IMR-90 (cell line): ENCODE data around the gene HSBP1L1. TPM values are rescaled to one million over a fixed set of nuclear protein-coding genes. Genes with fewer than 3 reads are reported as not detected.

Experiments
- ATAC-seq: fragments of 200-7000 bp; cut with Tn5 transposase; 2 replicates; pipeline ENCODE4 v1.9.1; 2020; ENCODE audit warnings: low read depth, mild to moderate bottlenecking, moderate library complexity
- BruUV-seq: library from RNA; stranded (reverse); fragments of 400-500 nt; replicated peaks from 2 replicates; lab custom pipeline; 2021; lab: Mats Ljungman, UMichigan
- CTCF ChIA-PET: fragments of 300-600 bp; formaldehyde crosslinking; extraction: SDS; loops from one replicate; lab custom pipeline; 2021; ENCODE audit warnings: antibody characterized with exemption; lab: Yijun Ruan, JAX
- POLR2A ChIA-PET: fragments of 300-600 bp; sonication (Branson Sonifier 250); formaldehyde crosslinking; loops from one replicate; lab custom pipeline; 2022; ENCODE audit warnings: antibody characterized with exemption; ENCODE audit not compliant: unreplicated experiment; lab: Charles Lee
- DNase-seq: peaks from one replicate; pipeline ENCODE4 v3.0.0; 2013
- H2AFZ ChIP-seq: replicated peaks from 2 replicates; pipeline ENCODE3; 2013; ENCODE audit warnings: low read length, mild to moderate bottlenecking; ENCODE audit not compliant: poor library complexity
- H2AK5ac ChIP-seq: 2 replicates; pipeline ENCODE4 v1.6.1; 2013; ENCODE audit warnings: low read depth, low read length, inconsistent platforms
- H2AK9ac ChIP-seq: replicated peaks from 2 replicates; pipeline ENCODE3; 2013; ENCODE audit warnings: mild to moderate bottlenecking, low read depth, low read length, moderate library complexity; ENCODE audit not compliant: poor library complexity
- H2BK120ac ChIP-seq: 2 replicates; pipeline ENCODE4 v1.6.1; 2013; ENCODE audit warnings: low read depth, low read length, inconsistent platforms
- H2BK15ac ChIP-seq: 3 replicates; pipeline ENCODE4 v1.6.1; 2013; ENCODE audit warnings: low read depth, low read length, inconsistent platforms
- H2BK20ac ChIP-seq: 2 replicates; pipeline ENCODE4 v1.6.1; 2013; ENCODE audit warnings: low read depth, mild to moderate bottlenecking, inconsistent platforms, low read length, moderate library complexity
- H2BK5ac ChIP-seq: 2 replicates; pipeline ENCODE4 v1.6.1; 2013; ENCODE audit warnings: mild to moderate bottlenecking, low read depth, low read length, inconsistent platforms; ENCODE audit not compliant: poor library complexity, severe bottlenecking
- H3K14ac ChIP-seq: replicated peaks from 2 replicates; pipeline ENCODE4 v1.6.1; 2013; ENCODE audit warnings: low read depth, low read length, inconsistent platforms
- H3K18ac ChIP-seq: 2 replicates; pipeline ENCODE4 v1.6.1; 2013; ENCODE audit warnings: low read depth, low read length, control low read depth
- H3K23ac ChIP-seq: 2 replicates; pipeline ENCODE4 v1.6.1; 2013; ENCODE audit warnings: low read depth, low read length, inconsistent platforms
- H3K27ac ChIP-seq: 2 replicates; pipeline ENCODE4 v1.5.1; 2013; ENCODE audit warnings: mild to moderate bottlenecking, control low read depth, low read length; ENCODE audit not compliant: insufficient read depth
- H3K27me3 ChIP-seq: 2 replicates; pipeline ENCODE4 v1.6.1; 2013; ENCODE audit warnings: low read length; ENCODE audit not compliant: control insufficient read depth, insufficient read depth
- H3K36me3 ChIP-seq: 2 replicates; pipeline ENCODE4 v1.6.1; 2013; ENCODE audit warnings: low read length, mixed read lengths; ENCODE audit not compliant: control insufficient read depth, insufficient read depth
- H3K4ac ChIP-seq: 2 replicates; pipeline ENCODE4 v1.6.1; 2013; ENCODE audit warnings: low read depth, low read length, inconsistent platforms
- H3K4me1 ChIP-seq: 2 replicates; pipeline ENCODE4 v1.6.1; 2013; ENCODE audit warnings: low read length, mixed read lengths; ENCODE audit not compliant: control insufficient read depth, insufficient read depth
- H3K4me2 ChIP-seq: 2 replicates; pipeline ENCODE4 v1.6.1; 2013; ENCODE audit warnings: low read depth, mild to moderate bottlenecking, control low read depth, low read length, moderate library complexity
- H3K4me3 ChIP-seq: 2 replicates; pipeline ENCODE4 v1.5.1; 2013; ENCODE audit warnings: low read depth, mild to moderate bottlenecking, control low read depth, low read length, moderate library complexity; ENCODE audit not compliant: insufficient read depth
- H3K56ac ChIP-seq: 2 replicates; pipeline ENCODE4 v1.6.1; 2013; ENCODE audit warnings: low read length, inconsistent platforms; ENCODE audit not compliant: insufficient read depth; ENCODE audit errors: extremely low read depth
- H3K79me1 ChIP-seq, 2 experiments: 2 replicates each; pipeline ENCODE4 v1.6.1; 2013; ENCODE audit warnings: low read length in 2 of 2, inconsistent platforms in 1 of 2, low read depth in 1 of 2
- H3K9ac ChIP-seq: 2 replicates; pipeline ENCODE4 v1.6.1; 2013; ENCODE audit warnings: low read depth, low read length, control low read depth
- H3K9me1 ChIP-seq: 2 replicates; pipeline ENCODE4 v1.6.1; 2013; ENCODE audit warnings: low read length, inconsistent platforms; ENCODE audit not compliant: insufficient read depth
- H3K9me3 ChIP-seq: 2 replicates; pipeline ENCODE4 v1.6.1; 2013; ENCODE audit warnings: low read length; ENCODE audit not compliant: control insufficient read depth, insufficient read depth
- H4K20me1 ChIP-seq: 2 replicates; pipeline ENCODE4 v1.6.1; 2013; ENCODE audit warnings: low read length, inconsistent platforms; ENCODE audit not compliant: insufficient read depth
- H4K5ac ChIP-seq: 2 replicates; pipeline ENCODE4 v1.6.1; 2013; ENCODE audit warnings: mild to moderate bottlenecking, low read depth, low read length, control low read depth
- H4K8ac ChIP-seq, 2 experiments: 2 replicates each; pipeline ENCODE4 v1.6.1; 2013; ENCODE audit warnings: low read depth in 2 of 2, low read length in 2 of 2, control low read depth in 1 of 2, inconsistent platforms in 1 of 2
- H4K91ac ChIP-seq: 2 replicates; pipeline ENCODE4 v1.6.1; 2013; ENCODE audit warnings: low read depth, low read length, inconsistent platforms; ENCODE audit not compliant: insufficient read depth
- BHLHE40 ChIP-seq: fragments of 150-350 bp; IDR thresholded peaks from 2 replicates; pipeline ENCODE4 v1.6.1; 2016; ENCODE audit warnings: mild to moderate bottlenecking, low read depth, low read length
- CEBPB ChIP-seq: IDR thresholded peaks from 2 replicates; pipeline ENCODE4 v1.6.1; 2012; ENCODE audit warnings: low read depth, low read length, improper control_type of control experiment
- CHD1 ChIP-seq: IDR thresholded peaks from 2 replicates; pipeline ENCODE4 v1.6.1; 2012; ENCODE audit warnings: low read depth, low read length, improper control_type of control experiment
- FOS ChIP-seq: fragments of 150-350 bp; IDR thresholded peaks from 2 replicates; pipeline ENCODE4 v1.6.1; 2016; ENCODE audit warnings: low read depth, low read length
- NFE2L2 ChIP-seq: fragments of 150-350 bp; IDR thresholded peaks from 2 replicates; pipeline ENCODE4 v1.6.1; 2016; ENCODE audit warnings: low read depth, mild to moderate bottlenecking, low read length
- POLR2A ChIP-seq: IDR thresholded peaks from 2 replicates; pipeline ENCODE4 v1.6.1; 2012; ENCODE audit warnings: mild to moderate bottlenecking, low read depth, low read length
- RAD21 ChIP-seq: IDR thresholded peaks from 2 replicates; pipeline ENCODE4 v1.6.1; 2012; ENCODE audit warnings: low read length, improper control_type of control experiment
- RCOR1 ChIP-seq: IDR thresholded peaks from 2 replicates; pipeline ENCODE4 v1.6.1; 2012; ENCODE audit warnings: mild to moderate bottlenecking, low read length, improper control_type of control experiment; ENCODE audit not compliant: insufficient replicate concordance
- RFX5 ChIP-seq: IDR thresholded peaks from 2 replicates; pipeline ENCODE4 v1.8.0; 2012; ENCODE audit warnings: low read depth, mild to moderate bottlenecking, low read length, moderate library complexity
- WGBS, 2 experiments: methylation state at CpG; one replicate each; pipeline versions ENCODE4 v1.1.5 to v1.1.7; 2013; ENCODE audit warnings: missing lambda C conversion rate in 2 of 2; ENCODE audit not compliant: insufficient read length in 1 of 2; ENCODE audit errors: extremely low coverage in 2 of 2; 5-methylcytosine and 5-hydroxymethylcytosine counted together
- dilution Hi-C: fragments of 300-500 bp; cut with HindIII; formaldehyde crosslinking; loops from one replicate; pipeline ENCODE4 v1.14.3; 2018; ENCODE audit warnings: low sequenced_read_pairs; ENCODE audit not compliant: unreplicated experiment
- in situ Hi-C: fragments of 300-500 bp; cut with MboI; formaldehyde crosslinking; loops from 3 replicates; pipeline ENCODE4 v1.14.3; 2019; ENCODE audit warnings: low sequenced_read_pairs, inconsistent platforms, mixed read lengths
- intact Hi-C: fragments of 100-400 bp; cut with micrococcal nuclease; formaldehyde crosslinking; loops from 2 replicates; pipeline ENCODE4 v1.10.0; 2022
- polyA plus RNA-seq, 3 experiments: library from polyadenylated mRNA; depleted of rRNA; stranded (reverse); fragments of >200 nt; gene quantifications; 2 replicates each; pipeline ENCODE4 v1.2.3, GENCODE V29; 2012; ENCODE audit warnings: low replicate concordance in 1 of 3
- total RNA-seq: library from RNA; depleted of rRNA; stranded (reverse); fragments of >200 nt; gene quantifications from 2 replicates; pipeline ENCODE4 v1.2.3, GENCODE V29; 2012
- TF ChIP-seq, protein P1 (sequence below): fragments of 150-350 bp; IDR thresholded peaks from 2 replicates; pipeline ENCODE4 v1.6.1; 2017; ENCODE audit warnings: mild to moderate bottlenecking, antibody characterized with exemption, low read length, low read depth
- TF ChIP-seq, protein P2 (sequence below): fragments of 150-350 bp; IDR thresholded peaks from 2 replicates; pipeline ENCODE4 v1.6.1; 2016; ENCODE audit warnings: low read depth, mild to moderate bottlenecking, low read length, moderate library complexity, borderline replicate concordance
- TF ChIP-seq, protein P3 (sequence below): conservative IDR thresholded peaks from 2 replicates; pipeline ENCODE4 v1.5.1; 2012; ENCODE audit warnings: mild to moderate bottlenecking, low read depth, low read length, improper control_type of control experiment

The HSBP1L1 gene
- total and polyA plus RNA-seq, 2 of the 4 experiments (the other 2 are of a cell fraction) = 8.6 to 18.0 TPM

DNA sequence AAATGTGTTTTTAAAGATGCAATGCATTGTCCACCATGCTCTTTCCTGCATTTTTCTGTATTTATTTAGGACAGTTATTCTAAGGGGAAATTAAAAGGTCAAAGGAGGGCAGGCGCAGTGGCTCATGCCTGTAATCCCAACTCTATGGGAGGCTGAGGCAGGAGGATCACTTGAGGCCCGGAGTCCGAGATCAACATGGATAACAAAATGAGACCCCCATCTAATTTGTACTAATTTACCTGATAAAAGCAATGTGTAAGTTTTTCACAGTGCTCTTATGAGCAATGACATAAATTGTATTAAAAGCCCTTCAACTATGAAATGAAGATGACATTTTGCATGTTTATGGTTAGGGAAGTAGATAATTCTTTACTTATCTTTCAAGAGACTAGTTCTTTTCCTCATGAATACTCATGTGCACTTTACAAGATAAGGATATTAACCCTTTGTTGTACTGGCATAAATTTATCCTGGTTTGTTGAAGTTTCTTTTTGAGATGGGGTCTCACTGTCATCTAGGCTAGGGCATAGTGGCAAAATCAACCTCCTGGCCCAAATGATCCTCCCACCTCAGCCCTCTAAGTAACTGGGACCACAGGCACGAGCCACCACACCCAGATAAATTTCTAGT, 9.7 kb downstream of the HSBP1L1 start:
- H3K4me2 ChIP-seq = no peak overlapping the region
- ChIA-PET CTCF (no interaction called here), POLR2A (no interaction called here)
- no peak overlapping the region for H3K4me3 ChIP-seq
- ATAC-seq (no peak), DNase-seq (no peak)
- H3K9me1 ChIP-seq = peaks cover 3% of the 10 kb centered on the region; the same call in 1 of the 2 replicates
- H3K4me1 ChIP-seq = no peaks in the 10 kb centered on the region
- no peak overlapping the region for H4K5ac ChIP-seq
- H2BK120ac ChIP-seq = no peak overlapping the region
- H3K27ac ChIP-seq = no peak overlapping the region
- no peak overlapping the region for H3K14ac ChIP-seq
- no peaks in the 10 kb centered on the region for H3K9me3 ChIP-seq
- no peak overlapping the region for H2BK15ac ChIP-seq
- no peak overlapping the region for H2AFZ ChIP-seq
- BruUV-seq = no TSS peak
- no peak overlapping the region for H3K4ac ChIP-seq
- no peak overlapping the region for H2AK9ac ChIP-seq
- no peaks in the 10 kb centered on the region for H3K27me3 ChIP-seq
- dilution Hi-C loops (no loop called here), intact Hi-C loops (no loop called here), in situ Hi-C loops (no loop called here)
- peaks cover 33 to 75% of the 10 kb centered on the region in 2 experiments for H3K79me1 ChIP-seq
- H2BK20ac ChIP-seq = no peak overlapping the region
- TF ChIP-seq POLR2A (no peak), CEBPB (no peak), NFE2L2 (no peak), FOS (no peak), CHD1 (no peak), RCOR1 (no peak), RAD21 (no peak), RFX5 (no peak), BHLHE40 (no peak)
- TF ChIP-seq, protein P1, sequence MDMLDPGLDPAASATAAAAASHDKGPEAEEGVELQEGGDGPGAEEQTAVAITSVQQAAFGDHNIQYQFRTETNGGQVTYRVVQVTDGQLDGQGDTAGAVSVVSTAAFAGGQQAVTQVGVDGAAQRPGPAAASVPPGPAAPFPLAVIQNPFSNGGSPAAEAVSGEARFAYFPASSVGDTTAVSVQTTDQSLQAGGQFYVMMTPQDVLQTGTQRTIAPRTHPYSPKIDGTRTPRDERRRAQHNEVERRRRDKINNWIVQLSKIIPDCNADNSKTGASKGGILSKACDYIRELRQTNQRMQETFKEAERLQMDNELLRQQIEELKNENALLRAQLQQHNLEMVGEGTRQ = no peak
- TF ChIP-seq, protein P2, sequence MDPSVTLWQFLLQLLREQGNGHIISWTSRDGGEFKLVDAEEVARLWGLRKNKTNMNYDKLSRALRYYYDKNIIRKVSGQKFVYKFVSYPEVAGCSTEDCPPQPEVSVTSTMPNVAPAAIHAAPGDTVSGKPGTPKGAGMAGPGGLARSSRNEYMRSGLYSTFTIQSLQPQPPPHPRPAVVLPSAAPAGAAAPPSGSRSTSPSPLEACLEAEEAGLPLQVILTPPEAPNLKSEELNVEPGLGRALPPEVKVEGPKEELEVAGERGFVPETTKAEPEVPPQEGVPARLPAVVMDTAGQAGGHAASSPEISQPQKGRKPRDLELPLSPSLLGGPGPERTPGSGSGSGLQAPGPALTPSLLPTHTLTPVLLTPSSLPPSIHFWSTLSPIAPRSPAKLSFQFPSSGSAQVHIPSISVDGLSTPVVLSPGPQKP = no peak
- TF ChIP-seq, protein P3, sequence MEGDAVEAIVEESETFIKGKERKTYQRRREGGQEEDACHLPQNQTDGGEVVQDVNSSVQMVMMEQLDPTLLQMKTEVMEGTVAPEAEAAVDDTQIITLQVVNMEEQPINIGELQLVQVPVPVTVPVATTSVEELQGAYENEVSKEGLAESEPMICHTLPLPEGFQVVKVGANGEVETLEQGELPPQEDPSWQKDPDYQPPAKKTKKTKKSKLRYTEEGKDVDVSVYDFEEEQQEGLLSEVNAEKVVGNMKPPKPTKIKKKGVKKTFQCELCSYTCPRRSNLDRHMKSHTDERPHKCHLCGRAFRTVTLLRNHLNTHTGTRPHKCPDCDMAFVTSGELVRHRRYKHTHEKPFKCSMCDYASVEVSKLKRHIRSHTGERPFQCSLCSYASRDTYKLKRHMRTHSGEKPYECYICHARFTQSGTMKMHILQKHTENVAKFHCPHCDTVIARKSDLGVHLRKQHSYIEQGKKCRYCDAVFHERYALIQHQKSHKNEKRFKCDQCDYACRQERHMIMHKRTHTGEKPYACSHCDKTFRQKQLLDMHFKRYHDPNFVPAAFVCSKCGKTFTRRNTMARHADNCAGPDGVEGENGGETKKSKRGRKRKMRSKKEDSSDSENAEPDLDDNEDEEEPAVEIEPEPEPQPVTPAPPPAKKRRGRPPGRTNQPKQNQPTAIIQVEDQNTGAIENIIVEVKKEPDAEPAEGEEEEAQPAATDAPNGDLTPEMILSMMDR = no peak
- no peak overlapping the region for H3K23ac ChIP-seq
- H2BK5ac ChIP-seq = no peak overlapping the region
- peaks cover 52% of the 10 kb centered on the region for H4K20me1 ChIP-seq
- no peak overlapping the region for H3K18ac ChIP-seq
- no peak overlapping the region for H4K8ac ChIP-seq
- H2AK5ac ChIP-seq = no peak overlapping the region
- H3K9ac ChIP-seq = no peak overlapping the region
- H3K36me3 ChIP-seq = peaks cover 40% of the 10 kb centered on the region
- no CpG with 5 or more reads among the region's 4 CpGs for WGBS, 2 experiments
- no peak overlapping the region for H3K56ac ChIP-seq
- no peak overlapping the region for H4K91ac ChIP-seq
